Adrenal gland (tissue), 5 donors: Measurements from ENCODE around the gene NAPG.

Source experiments
- POLR2A ChIP-seq, 2 donors: fragments of 450-650 bp; IDR thresholded peaks; one replicate each; pipeline ENCODE4 v1.6.1; 2017; ENCODE audit warnings: antibody characterized with exemption in 2 of 2, mild to moderate bottlenecking in 2 of 2, moderate library complexity in 1 of 2
- TF ChIP-seq, protein P1 (sequence below), 6 experiments: fragments of 450-650 bp in 4 of 6; fragments of 200-600 bp in 2 of 6; sonication (generic) in 1 of 6; IDR thresholded peaks; 1 replicate in 5 of 6; 2 replicates in 1 of 6; pipeline versions ENCODE4 v1.5.1 to v1.8.0; 2016 to 2021; ENCODE audit warnings: antibody characterized with exemption in 6 of 6, mild to moderate bottlenecking in 2 of 6, moderate library complexity in 1 of 6
- donor health status: DM: no; HTN: no; CAD: no.

DNA sequence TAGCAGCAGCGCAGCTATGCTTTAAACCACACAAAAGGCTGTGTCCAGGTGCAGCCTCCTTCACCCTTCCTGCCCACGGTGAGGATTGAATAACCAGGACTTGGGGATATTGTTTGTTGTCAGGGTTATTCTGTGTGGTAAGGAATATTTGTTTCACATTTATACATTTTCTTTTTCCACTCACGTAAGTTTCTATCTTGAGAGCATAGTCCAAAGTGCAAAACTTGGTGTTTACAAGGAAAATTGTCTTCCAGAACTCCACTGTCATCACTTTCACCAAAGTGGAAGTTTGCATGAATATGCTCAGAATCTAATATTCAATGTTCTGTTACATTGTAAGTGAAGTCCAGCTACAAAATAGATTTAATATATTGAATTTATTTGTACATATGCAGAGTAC lies 26.4 kb downstream of the NAPG start:
- TF ChIP-seq, protein P1, sequence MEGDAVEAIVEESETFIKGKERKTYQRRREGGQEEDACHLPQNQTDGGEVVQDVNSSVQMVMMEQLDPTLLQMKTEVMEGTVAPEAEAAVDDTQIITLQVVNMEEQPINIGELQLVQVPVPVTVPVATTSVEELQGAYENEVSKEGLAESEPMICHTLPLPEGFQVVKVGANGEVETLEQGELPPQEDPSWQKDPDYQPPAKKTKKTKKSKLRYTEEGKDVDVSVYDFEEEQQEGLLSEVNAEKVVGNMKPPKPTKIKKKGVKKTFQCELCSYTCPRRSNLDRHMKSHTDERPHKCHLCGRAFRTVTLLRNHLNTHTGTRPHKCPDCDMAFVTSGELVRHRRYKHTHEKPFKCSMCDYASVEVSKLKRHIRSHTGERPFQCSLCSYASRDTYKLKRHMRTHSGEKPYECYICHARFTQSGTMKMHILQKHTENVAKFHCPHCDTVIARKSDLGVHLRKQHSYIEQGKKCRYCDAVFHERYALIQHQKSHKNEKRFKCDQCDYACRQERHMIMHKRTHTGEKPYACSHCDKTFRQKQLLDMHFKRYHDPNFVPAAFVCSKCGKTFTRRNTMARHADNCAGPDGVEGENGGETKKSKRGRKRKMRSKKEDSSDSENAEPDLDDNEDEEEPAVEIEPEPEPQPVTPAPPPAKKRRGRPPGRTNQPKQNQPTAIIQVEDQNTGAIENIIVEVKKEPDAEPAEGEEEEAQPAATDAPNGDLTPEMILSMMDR (IDR thresholded peaks at IDR 0.05): no peak
- TF ChIP-seq POLR2A (IDR thresholded peaks at IDR 0.05): no peak
